GM12892 (cell line): Measurements from ENCODE around the gene CCDC142.

Source experiments
- DNase-seq: peaks from one replicate; pipeline ENCODE4 v3.0.0; 2011; ENCODE audit not compliant: insufficient read length
- FAIRE-seq: peaks from 2 replicates; lab custom pipeline; 2011; peaks lifted over from hg19 to GRCh38; lab: Jason Lieb, UNC
- POLR2A ChIP-seq: IDR thresholded peaks from 2 replicates; pipeline ENCODE4 v1.6.1; 2011; ENCODE audit warnings: low read depth, low read length, control low read depth
- POLR2AphosphoS5 ChIP-seq: IDR thresholded peaks from 2 replicates; pipeline ENCODE4 v1.6.1; 2011; ENCODE audit warnings: low read depth, low read length, control low read depth
- TAF1 ChIP-seq: IDR thresholded peaks from 2 replicates; pipeline ENCODE4 v1.6.1; 2011; ENCODE audit warnings: low read depth, mild to moderate bottlenecking, control low read depth, low read length, borderline replicate concordance

CCDC142 gene

DNA sequence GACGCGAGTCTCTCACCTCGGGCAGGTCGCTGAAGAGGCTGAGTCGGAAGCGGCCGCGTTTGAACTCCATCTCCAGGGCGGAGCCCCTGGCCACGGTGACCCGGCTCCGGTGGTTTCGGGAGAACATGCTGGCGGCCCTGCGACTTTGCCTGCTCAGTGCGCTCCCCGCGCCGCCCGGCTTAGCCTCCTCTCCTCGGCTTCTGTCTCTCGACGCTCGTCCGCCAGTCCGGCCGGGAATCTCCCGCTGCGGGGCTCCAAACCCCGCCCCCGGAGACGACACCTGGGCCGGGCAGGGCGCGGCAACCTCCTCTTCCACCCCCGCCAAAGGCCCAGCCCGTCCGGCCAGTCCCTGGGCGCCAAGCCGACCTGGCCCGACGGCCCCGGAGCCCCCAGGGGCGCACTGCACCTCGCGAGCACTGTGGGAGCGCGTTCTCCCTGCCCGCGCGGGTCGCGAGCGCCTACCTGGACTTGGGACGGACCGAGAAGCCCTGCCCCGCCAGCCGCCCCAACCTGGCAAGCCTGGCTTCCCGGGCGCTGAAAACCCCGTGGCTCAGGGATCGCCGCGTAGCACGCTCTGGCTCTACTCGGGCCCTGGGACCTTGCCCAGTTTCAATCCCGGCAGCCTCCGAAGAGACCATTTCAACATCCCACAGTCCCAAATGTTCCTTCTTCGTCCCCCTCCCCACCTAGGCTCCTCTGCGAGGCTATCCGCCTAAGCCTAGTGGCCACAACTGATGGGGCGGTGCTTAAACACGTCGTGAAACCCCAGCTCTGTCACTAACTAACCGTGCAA is 40.9 kb downstream of the CCDC142 start, which contains the start of gene RTKN:
TSS of gene RTKN (minus strand) at position 248 of the 793 bp plus-strand sequence. CDS start at position 127, 121 bp downstream.
- DNase-seq = peak; percentile 61
- no peak for TF ChIP-seq TAF1
- no peak for TF ChIP-seq POLR2AphosphoS5
- TF ChIP-seq POLR2A = no peak; the same call in 1 of the 2 replicates
- peak; percentile 58 for FAIRE-seq

DNA sequence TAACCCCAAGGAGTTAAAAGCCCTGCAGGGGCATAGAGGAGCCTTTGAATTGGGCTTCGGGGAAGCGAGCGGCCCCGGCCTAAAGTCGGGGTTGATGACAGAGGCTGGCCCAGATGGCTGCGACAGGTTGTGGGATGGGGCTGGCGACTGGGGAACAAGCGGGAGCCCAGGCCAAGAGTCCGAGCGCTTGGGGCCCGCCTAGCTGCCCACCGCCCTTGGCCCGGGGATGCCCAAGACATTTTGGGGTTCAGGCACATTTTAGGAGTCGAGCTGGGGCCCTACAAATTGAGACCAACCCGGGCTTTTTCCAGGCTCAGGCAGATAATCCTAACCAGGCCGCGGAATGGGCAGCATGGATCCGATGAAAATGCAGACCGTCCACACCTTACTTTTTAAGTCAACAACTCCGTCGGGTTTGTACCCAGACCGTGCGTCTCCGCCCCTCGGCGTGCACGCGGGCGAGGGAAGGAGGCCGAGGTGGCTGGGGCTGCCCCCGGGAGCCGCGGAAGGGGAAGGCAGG is 41.6 kb downstream of the CCDC142 start:
- FAIRE-seq = no peak
- TF ChIP-seq TAF1 = no peak
- no peak for TF ChIP-seq POLR2AphosphoS5
- no peak for TF ChIP-seq POLR2A
- peak; percentile 55 for DNase-seq

DNA sequence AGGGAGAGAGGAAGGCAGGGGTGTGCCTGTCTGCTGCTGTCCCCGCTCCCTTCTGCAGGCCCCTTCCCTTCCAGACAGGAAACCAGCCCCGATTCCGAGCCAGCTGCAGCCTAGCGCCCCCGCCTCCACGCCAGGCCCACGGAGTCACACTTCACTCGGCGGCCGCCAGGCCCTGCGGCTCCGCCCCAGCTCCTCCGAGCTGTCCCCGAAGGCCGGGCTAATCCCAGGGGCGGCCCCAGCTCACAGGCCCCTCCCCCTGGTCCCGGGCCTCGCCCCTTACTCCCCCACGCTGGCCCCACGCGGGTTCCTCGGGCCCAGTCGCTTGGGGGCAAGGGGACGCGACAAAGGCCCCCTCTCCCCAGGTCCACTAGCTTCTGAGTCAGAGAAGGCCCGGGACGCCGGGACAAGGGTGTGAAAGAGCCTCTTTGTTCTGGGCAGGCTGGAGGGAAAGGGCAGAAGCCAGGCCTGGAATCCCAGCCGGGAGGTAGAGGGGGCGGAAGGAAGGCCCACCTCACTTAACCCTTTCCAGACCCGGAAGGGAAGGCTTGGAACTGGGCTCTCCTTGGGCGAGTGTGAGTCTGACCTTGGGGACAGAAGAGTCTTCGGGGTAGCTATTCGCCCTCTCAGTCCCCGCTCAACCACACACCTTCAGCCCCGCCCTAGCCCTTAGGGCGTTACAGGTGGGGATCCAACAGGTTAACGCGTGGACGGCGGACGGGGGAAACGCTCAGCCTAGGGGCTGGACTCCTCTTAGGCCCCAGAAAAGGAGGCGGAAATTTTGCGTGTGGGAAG is 42.2 kb downstream of the CCDC142 start:
- DNase-seq (peak; percentile 99), FAIRE-seq (peak; percentile 57)
- no peak for TF ChIP-seq POLR2AphosphoS5
- TF ChIP-seq POLR2A = peak; percentile 55; the same call in 1 of the 2 replicates

DNA sequence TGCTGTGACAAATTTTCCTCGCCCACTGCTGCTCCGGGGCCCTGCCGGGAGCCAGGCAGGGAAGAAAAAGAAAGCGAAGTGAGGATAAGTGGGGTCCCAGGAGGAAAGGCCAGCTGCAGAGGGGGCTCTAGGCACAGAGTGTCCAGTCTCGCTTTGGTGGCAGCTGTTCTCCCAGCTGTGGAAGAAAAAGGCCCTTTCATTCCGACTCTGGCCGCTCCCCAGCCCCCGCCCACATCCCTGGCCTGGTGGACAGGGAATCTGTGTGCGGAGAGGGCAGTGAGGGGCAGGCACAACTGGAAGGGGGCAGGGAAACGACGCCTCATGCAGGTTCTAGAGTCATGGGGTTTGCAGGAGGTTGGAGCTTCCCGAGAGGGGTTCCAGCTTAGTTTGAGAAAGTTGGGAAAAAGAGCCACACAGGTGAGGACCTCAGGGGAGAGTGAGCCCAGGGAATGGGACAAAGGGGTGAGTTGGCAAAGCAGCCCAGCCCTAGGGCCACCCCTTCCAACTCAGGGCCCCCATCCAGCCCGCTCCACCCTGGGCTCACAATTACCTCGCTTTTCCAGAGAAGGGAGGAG is 42.9 kb downstream of the CCDC142 start:
- no peak for DNase-seq
- TF ChIP-seq POLR2AphosphoS5 (no peak), POLR2A (no peak), TAF1 (no peak)
- no peak for FAIRE-seq

DNA sequence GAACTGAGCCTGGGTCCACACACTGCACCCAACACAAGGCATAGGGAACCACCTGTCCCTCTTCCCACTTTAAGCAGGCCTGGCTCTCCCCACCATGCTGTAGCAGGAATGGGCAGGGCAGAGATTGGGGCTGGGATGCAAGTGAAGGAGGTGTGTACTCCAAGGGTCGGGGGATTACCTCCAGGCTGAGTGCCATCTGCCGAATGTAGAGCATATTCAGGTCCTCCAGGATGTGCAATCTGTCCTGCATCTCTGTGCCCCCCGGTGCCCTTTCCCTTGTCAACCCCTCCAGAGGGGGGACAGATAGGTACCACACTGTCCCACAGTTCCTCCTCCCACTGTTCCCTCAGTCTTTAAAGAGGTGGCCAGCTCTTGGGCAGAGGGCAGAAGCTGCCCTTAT is 43.4 kb downstream of the CCDC142 start:
- TF ChIP-seq POLR2A (no peak), POLR2AphosphoS5 (no peak), TAF1 (no peak)
- FAIRE-seq = no peak
- no peak for DNase-seq

DNA sequence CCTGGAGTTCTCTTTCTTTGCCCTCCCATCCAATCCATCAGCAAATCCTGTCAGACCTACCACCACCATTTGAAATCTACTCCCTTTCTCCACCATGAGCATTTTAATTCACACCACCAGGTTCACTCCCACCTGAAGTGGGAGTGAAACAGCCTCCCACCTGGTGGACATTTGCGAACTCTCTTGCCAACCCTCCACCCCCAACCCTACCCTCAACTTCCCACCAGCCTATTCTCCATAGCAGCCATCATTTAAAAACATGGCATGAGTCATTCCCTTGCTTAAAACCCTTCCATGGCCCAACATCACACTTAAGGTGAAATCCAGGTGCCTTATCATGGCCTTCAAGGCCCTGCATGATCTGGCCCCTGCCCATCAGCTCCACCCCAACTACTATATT is 44.5 kb downstream of the CCDC142 start:
- DNase-seq = no peak
- FAIRE-seq = no peak
- TF ChIP-seq POLR2AphosphoS5 = no peak
- TF ChIP-seq TAF1 = no peak
- TF ChIP-seq POLR2A = no peak

DNA sequence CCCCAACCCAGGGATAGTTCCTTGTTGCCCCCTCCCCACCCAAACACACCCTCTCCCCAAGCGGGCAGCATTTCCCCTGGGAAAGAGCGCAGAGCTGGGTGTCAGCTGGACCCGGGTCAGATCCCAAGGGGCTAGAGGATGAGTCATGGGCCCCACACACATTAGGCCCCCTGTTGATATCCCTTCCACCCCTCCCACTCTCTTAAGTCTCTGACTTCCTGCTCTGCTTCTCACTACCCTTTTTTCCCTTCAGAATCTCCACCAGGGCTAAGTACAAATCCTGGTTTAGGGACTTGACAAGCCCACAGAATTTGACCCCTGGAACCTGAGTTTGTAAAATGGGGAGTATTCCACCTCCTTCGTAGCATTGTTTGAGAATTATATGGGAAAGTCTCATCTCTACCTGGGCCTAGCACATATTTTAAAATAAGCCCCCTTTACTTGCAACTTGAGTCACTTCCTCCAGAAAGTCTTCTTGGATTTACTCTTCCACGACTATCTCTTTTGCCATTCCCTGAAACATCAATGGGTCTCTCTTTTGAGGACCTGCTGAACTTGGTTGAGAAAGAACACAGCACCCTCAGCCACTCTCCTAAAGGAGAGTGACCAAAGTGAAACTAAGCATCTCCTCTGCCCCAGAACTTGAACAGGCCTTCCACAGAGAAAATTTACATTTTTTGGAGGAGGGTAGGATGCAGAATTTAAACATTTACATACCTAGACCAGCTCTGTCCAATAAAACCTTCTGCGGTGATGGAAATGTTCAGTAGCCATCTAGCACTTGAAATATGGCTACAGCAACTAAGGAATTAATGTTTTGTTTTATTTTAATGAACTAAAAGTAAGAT is 45.7 kb downstream of the CCDC142 start:
- FAIRE-seq (no peak), DNase-seq (no peak)

DNA sequence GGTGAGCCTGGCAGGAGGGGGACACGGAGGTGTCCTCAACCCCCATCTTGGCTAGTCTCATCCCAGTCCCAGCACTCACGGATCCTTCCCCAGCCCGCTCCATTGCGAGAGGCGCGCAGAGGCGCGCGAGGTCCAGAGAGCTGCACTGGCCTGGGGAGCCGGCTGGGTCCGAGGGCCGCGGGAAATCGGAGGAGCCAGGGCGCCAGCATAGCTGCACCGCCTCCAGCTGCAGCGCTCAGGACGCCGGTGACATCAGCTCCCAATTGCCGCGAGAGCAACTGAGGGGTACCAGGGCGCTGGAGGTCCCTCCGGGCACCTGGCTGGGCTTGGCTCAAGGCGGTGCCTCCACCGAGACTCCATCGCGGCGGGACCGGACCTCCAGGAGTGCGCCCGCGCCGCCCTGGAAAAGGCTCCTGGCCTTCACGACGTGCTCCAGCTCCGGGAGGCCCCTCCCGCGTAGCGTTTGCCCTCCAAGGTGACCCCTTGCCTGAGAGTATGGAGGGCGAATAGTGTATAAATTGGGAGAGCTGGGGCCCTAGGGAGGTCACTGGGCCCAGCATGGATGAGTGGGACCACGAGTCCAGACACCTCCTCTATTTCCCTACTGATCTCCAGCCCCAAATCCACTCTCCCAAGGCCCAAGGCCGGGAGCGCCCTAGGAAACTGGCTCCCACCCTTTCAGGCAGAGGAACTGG is 46.5 kb downstream of the CCDC142 start:
- TF ChIP-seq POLR2AphosphoS5 (no peak), POLR2A (no peak), TAF1 (no peak)
- DNase-seq = no peak
- FAIRE-seq = no peak

More for the DNA sequence above, 45.7 kb downstream of the CCDC142 start:
- TF ChIP-seq POLR2A (no peak), POLR2AphosphoS5 (no peak), TAF1 (no peak)

DNA sequence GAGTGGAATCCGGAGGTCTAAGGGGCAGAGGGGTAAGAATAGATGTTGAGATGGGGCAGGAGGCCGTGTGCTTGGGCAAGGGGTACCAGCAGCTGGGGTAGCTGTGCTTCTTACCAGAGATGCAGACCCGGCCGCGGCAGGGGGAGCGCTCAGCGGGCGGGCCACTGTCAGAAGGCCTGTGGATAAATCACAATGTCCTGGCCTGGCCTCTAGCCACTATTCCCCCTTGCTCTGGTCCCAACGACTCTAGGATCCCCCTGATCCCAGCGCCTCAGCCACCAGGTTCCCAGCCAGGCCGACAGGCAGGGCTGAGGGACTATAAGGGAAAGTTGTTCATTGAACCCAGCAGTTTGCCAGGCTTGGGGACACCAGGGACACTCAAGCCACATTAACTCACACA is 52.3 kb downstream of the CCDC142 start:
- DNase-seq (no peak), FAIRE-seq (no peak)
- TF ChIP-seq POLR2AphosphoS5 = no peak
- TF ChIP-seq POLR2A = no peak
- TF ChIP-seq TAF1 = no peak
